GM15510 (cell line): ENCODE results near the gene MYRIP.

Source experiments
- POLR2A ChIP-seq: IDR thresholded peaks from 3 replicates; pipeline ENCODE4 v1.6.1; 2011; ENCODE audit warnings: borderline replicate concordance; ENCODE audit not compliant: insufficient read length; ENCODE audit errors: extremely low read depth

The MYRIP gene

GRCh38 chr3:40173227-40173721 lies 363.9 kb downstream of the MYRIP start:
- no peak for TF ChIP-seq POLR2A

- TF ChIP-seq POLR2A = no peak
Measured at GRCh38 chr3:40178012-40178594, 368.7 kb downstream of the MYRIP start.

DNA sequence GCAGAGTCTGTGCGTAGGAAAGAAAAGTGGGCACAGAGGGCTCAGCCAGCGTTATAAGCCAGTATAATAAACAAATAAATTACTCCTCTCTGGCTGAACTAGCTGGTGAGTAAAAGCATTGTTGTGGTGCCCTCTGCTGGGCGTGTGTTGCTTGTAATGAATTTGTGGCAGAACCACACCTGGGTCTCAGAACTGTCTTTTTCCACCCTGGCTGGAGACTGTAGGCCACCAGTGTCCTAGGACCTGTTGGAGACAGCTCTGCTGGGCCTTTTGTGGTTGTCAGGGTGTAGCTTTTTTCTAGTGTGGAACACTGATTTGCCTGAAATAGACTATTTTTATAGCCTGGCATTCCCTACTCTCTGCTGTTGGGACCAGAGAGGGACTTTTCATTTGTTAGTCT lies 369.6 kb downstream of the MYRIP start:
- TF ChIP-seq POLR2A = no peak

DNA sequence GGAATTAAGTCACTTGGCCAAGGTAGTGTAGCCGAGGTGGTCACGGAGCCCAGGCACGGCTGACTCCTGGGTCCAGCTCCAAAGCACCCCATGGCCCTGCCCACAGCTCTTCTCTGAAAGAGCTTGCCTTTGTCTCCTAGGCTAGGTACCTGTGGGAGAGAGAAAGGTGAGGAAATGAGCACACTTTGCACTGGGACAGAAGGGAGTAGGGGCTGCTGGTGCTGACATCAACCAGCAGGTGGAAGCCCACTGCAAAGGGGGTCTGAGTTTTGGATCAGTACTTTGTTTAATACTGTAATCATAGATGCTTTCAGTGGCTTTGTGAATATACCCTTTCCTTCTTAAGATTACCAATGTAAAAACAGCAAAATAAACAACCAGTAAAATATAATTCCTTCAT lies 371.8 kb downstream of the MYRIP start:
- no peak for TF ChIP-seq POLR2A

GRCh38 chr3:40185029-40185695 lies 375.8 kb downstream of the MYRIP start:
- no peak for TF ChIP-seq POLR2A

- no peak for TF ChIP-seq POLR2A
Measured at GRCh38 chr3:40186508-40186907, 377.1 kb downstream of the MYRIP start.

- no peak for TF ChIP-seq POLR2A
Measured at GRCh38 chr3:40187945-40188344, 378.5 kb downstream of the MYRIP start.

DNA sequence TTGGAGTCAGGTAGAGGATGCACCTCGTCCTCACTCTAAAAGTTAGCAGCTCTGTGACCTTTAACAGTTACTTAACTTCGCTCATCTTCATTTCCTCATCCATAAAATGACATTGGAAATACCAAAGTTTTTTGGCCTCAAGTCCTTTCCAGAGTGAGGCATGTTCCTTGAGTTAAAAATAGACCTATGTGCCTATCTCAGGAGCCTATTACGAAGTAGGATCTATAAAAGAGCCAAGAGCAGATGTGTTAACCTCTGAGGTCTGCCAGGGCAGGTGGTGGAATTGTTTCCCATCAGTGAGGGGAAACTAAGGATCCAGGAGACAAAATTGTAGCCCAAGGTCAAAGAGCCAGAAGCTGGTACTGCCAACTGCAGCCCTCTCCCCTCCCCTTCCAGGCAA lies 379.7 kb downstream of the MYRIP start:
- no peak for TF ChIP-seq POLR2A

DNA sequence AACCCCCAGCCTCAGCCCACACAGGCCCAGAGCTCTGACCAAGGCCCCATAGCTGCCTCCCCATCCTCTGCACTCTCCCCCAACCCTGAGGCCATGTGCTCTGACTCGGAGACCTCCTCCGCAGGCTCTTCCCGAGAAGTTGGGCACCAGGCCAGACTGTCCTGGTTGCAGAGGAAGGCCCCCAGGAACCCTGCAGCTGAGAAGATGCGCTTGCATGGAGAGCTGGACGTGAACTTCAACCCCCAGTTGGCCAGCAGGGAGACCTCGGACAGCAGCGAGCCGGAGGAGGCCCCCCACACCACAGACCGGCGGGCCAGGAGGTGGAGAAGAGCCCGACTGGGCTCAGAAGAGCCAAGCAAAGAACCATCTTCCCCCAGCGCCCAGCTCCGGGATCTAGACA lies 380.6 kb downstream of the MYRIP start:
- no peak for TF ChIP-seq POLR2A

DNA sequence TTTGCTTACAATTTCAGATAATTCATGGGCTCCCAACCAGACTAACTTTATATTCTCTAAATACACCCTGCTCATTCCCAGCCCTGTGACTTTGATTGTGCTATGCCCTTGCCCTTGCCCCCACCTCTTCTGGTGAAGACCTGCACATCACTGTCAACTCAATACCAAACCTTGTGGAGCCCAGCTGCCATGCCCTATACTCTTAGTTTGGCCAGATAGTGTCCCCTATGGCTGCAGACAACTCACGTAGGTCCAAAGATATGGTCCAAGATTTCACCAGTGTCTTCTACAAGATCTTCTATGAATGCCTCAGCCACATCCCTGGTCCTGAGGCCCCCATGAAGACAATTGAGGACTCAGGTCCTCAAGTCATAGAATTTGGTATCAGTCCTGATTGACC lies 381.8 kb downstream of the MYRIP start:
- no peak for TF ChIP-seq POLR2A

GRCh38 chr3:40191850-40192448 lies 382.5 kb downstream of the MYRIP start:
- TF ChIP-seq POLR2A = no peak

DNA sequence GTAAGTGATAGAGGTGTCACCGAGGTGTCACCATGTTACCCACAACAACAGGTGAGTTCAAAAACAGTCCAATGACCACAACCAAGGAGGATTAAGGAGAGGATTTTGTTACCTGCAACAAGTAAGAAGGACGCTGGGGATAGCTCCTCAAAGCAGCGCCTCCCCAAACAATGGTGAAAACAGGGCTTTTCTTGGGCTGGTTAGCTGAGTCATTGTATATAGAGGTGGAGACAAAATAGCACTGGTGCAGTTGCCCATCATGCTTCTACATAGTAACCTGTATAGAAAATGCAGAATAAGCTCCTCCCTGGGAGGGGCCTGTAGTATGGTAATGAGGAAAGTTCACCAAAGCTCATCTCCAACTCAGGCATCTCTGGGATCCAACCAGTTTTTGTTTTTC lies 383.2 kb downstream of the MYRIP start:
- TF ChIP-seq POLR2A = no peak

DNA sequence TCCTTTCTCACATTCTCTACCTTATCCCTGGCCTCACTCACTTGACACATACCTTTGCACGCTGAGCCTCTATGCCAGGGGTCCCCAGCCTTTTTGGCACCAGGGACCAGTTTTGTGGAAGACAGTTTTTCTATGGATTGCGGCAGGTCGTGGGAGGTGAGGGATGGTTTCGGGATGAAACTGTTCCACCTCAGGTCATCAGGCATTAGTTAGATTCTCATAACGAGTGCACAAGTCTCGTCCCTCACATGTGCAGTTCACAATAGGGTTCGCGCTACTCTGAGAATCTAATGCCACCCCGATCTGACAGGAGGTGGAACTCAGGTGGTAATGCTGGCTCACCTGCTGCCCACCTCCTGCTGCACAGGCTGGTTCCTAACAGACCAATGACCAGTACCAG lies 387.6 kb downstream of the MYRIP start:
- TF ChIP-seq POLR2A = no peak

- no peak for TF ChIP-seq POLR2A
Measured at GRCh38 chr3:40200692-40201316, 391.4 kb downstream of the MYRIP start.

DNA sequence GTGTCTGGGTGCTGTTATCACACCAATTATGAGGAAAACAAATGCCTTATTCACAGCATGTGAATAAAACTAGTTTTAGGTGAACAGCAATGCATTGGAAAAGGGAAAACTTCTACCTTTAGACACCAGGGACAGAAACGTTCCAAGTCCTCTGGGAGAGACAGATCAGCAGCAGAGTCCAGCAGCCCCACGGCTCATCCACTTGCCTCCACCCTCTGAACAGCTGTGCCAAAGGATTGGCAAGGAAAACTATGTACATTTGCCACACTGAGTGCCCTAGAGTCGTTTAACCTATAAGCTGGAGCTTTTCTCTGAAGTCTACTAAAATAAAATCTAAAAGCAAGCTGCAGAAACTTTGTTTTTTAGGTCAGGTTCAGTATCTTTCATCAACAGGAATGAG lies 392.4 kb downstream of the MYRIP start:
- TF ChIP-seq POLR2A = no peak
